Endothelial cell (in vitro differentiated cells): ENCODE results near the gene DKK2. TPM values are rescaled to one million over a fixed set of nuclear protein-coding genes. Genes with fewer than 3 reads are reported as not detected.
A peak's percentile ranks its signal among the peaks of the same experiment; 100 is the strongest.

Experiments used
- DNase-seq: peaks from one replicate; pipeline ENCODE4 v3.0.0; 2021; ENCODE audit warnings: low spot score
- H3K27ac Mint-ChIP-seq: one replicate; pipeline ENCODE4 v1.8.0; 2021; ENCODE audit warnings: mixed read lengths, inconsistent platforms; ENCODE audit not compliant: unreplicated experiment
- H3K27me3 Mint-ChIP-seq: one replicate; pipeline ENCODE4 v1.8.0; 2021; ENCODE audit warnings: mild to moderate bottlenecking, moderate library complexity, mixed read lengths, inconsistent platforms; ENCODE audit not compliant: unreplicated experiment
- H3K36me3 Mint-ChIP-seq: one replicate; pipeline ENCODE4 v1.8.0; 2021; ENCODE audit warnings: mild to moderate bottlenecking, low read depth, mixed read lengths, inconsistent platforms; ENCODE audit not compliant: unreplicated experiment
- H3K4me1 Mint-ChIP-seq: one replicate; pipeline ENCODE4 v1.8.0; 2021; ENCODE audit warnings: mild to moderate bottlenecking, mixed read lengths, inconsistent platforms; ENCODE audit not compliant: unreplicated experiment
- H3K4me3 Mint-ChIP-seq: one replicate; pipeline ENCODE4 v1.8.0; 2021; ENCODE audit warnings: mild to moderate bottlenecking, mixed read lengths, inconsistent platforms; ENCODE audit not compliant: unreplicated experiment
- H3K9me3 Mint-ChIP-seq: one replicate; pipeline ENCODE4 v1.8.0; 2021; ENCODE audit warnings: mixed read lengths, inconsistent platforms; ENCODE audit not compliant: unreplicated experiment
- total RNA-seq: library from RNA; stranded (reverse); fragmentation: NEBNext Ultra II Directional; extraction: Animal tissue kit (Norgen Biotek cat#: 25700); gene quantifications from one replicate; pipeline ENCODE4 v1.2.1, GENCODE V29; 2021; ENCODE audit not compliant: unreplicated experiment
- TF ChIP-seq, protein P1 (sequence below): fragments of 200-600 bp; sonication (generic); IDR thresholded peaks from one replicate; pipeline ENCODE4 v1.5.0; 2021; ENCODE audit warnings: antibody characterized with exemption; ENCODE audit not compliant: unreplicated experiment

The DKK2 gene
- total RNA-seq, 1 donor from 2014 or later: 8.0 TPM

DNA sequence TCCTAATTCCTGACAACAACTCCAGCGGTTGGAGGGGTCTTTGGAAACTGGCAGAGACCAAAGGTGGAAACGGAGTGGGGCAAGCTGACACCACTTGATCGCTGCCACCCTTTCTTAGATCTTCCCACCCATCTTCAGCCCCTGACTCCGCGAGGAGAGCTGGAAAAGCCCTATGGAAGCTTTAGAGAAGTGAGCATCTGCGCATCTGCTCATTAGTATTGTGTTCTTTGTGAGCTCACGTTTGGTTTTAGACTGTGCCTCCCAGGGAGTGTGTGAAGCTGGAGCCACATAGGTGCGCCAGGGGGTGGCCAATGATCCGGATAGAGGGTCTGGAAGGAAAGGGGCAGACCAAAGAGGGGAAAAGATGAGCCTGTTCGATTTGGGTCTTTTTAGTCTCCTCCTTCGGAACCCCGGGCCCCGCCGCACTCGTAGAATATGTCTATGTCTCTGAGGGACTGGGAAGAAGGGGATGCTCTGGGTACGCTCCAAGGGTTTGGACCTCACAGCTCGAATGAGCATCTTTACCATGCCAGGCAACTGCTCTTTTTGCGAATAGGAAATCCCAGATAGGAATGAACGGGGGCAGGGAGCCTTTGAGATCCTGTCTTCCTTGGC lies 578 bp upstream of the DKK2 start:
- peaks cover 12% of the 10 kb centered on the region for H3K27me3 Mint-ChIP-seq
- peak; percentile 4 for DNase-seq
- no peaks in the 10 kb centered on the region for H3K36me3 Mint-ChIP-seq
- H3K27ac Mint-ChIP-seq: no peak overlapping the region
- H3K4me1 Mint-ChIP-seq: peaks cover 24% of the 10 kb centered on the region
- TF ChIP-seq, protein P1, sequence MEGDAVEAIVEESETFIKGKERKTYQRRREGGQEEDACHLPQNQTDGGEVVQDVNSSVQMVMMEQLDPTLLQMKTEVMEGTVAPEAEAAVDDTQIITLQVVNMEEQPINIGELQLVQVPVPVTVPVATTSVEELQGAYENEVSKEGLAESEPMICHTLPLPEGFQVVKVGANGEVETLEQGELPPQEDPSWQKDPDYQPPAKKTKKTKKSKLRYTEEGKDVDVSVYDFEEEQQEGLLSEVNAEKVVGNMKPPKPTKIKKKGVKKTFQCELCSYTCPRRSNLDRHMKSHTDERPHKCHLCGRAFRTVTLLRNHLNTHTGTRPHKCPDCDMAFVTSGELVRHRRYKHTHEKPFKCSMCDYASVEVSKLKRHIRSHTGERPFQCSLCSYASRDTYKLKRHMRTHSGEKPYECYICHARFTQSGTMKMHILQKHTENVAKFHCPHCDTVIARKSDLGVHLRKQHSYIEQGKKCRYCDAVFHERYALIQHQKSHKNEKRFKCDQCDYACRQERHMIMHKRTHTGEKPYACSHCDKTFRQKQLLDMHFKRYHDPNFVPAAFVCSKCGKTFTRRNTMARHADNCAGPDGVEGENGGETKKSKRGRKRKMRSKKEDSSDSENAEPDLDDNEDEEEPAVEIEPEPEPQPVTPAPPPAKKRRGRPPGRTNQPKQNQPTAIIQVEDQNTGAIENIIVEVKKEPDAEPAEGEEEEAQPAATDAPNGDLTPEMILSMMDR: no peak
- H3K9me3 Mint-ChIP-seq: no peaks in the 10 kb centered on the region
- peak overlapping the region; percentile 81 for H3K4me3 Mint-ChIP-seq

DNA sequence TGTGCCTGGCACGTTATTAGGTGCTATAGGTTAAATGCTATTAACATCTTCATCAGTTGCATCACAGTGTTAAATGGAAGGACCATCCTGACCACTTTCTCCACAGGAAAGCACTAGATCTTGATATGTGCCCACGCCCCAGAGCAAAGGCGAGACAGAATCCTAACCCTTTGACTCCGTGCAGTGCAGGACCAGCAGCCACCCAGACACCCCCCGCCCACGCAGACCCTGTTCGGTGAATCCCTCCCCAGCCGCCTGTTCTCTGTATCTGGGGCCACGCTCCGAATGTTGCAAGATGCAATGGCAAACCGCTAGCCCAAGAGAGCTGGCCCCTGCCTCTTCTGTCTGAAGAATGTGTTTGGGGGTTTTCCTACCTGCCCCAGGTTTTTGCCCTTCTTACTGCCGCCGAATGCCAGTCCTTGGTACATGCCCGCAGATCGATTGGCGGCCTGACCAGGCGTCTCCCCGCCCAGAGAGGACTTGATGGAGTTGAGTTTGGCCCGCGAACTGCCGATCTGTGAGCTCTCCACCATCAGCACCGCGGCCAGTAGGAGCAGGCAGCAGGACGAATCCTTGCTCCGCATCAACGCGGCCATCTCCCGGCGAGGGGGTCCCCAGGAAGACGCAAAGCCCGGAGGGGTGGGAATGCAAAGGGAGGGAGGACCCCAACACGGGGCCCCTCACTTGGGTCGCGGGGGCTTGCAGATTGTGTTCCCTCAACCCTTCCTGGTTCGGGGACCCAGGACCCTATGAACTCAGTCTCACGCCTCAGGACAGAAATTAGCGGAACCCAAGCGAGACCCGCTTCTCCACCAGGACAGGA lies 906 bp downstream of the DKK2 start:
- TF ChIP-seq, protein P1: no peak
- Mint-ChIP-seq H3K36me3 (no peaks in the 10 kb centered on the region), H3K4me1 (peaks cover 24% of the 10 kb centered on the region), H3K4me3 (peak overlapping the region; percentile 81), H3K27me3 (peaks cover 12% of the 10 kb centered on the region), H3K27ac (no peak overlapping the region), H3K9me3 (no peaks in the 10 kb centered on the region)
- DNase-seq: peak; percentile 51

DNA sequence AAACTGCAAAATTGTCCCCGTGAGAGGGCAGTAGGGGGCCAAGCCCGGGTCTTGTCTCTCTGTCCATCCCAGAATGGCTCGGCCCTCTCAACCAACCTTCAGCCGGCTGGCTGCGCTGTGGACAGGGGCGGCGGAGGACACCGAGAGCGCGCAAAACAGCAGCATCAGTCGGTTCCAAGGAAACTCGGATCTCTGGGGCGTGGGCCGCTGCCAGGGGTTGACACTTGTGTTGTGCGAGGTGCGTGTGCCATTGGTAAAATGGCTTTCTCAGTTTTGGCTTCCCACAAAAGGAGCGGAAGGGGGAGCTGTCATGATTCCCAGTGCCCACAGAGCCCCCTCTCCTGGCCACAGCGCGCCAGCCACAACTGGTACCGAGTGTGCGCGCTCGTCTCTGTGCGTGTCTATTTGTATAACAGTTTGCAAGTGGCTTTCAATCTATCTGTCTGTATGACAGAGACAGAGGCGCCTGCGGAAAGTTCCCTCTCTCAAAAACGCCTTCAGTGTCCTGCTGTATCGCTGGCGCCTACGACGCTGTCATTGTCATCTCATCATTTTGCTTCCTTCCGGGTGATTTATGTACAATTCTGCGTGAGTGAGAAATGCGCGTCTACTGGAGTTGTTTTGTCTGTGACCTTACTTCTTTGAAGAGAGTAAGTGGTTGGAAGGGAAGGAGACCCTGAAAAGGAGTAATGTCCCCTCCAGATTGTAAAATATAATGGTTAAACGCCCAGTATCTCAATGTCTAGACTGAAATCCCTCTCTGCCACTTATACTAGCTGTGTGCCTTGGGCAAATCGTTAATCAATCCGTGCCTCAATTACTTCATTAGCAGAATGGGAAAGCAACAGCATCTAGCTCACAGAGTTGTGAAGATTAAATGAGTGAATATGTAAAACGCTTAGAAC lies 1.8 kb downstream of the DKK2 start:
- H3K4me1 Mint-ChIP-seq: peaks cover 24% of the 10 kb centered on the region
- no peaks in the 10 kb centered on the region for H3K36me3 Mint-ChIP-seq
- no peak overlapping the region for H3K27ac Mint-ChIP-seq
- TF ChIP-seq, protein P1: peak; percentile 46
- H3K9me3 Mint-ChIP-seq: no peaks in the 10 kb centered on the region
- H3K27me3 Mint-ChIP-seq: peaks cover 12% of the 10 kb centered on the region
- DNase-seq: peak; percentile 70
- H3K4me3 Mint-ChIP-seq: peak overlapping the region; percentile 81

DNA sequence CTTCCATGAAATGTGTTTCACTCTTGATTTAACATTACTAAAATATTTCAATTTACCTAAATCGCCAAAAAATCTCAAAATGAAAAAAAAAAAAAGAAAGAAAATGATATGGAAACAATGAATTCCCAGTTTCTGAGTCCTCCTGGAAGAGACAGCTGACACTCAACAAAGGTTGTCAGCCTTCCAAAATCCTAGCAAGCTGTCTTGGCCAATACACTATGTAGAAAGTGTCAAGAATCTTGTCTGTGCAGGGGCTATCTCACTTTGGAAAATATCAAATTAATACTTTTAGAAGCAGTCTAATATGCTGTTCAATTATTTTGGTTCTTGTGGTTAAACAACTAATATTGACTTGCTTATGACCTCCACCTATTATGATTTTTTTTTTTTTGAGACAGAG lies 8.7 kb downstream of the DKK2 start:
- Mint-ChIP-seq H3K4me1 (no peaks in the 10 kb centered on the region), H3K36me3 (no peaks in the 10 kb centered on the region), H3K27me3 (peaks cover 1% of the 10 kb centered on the region), H3K27ac (no peak overlapping the region), H3K4me3 (no peak overlapping the region), H3K9me3 (no peaks in the 10 kb centered on the region)
- no peak for DNase-seq
- TF ChIP-seq, protein P1: no peak
